Tibial artery (tissue), 4 donors: ENCODE data around the gene ALKBH7.

ENCODE experiments used
- DNase-seq, 2 donors: peaks; one replicate each; pipeline ENCODE4 v3.0.0-alpha.2; 2019
- H3K27ac ChIP-seq, 2 donors: fragments of 200-600 bp; sonication (generic) in 1 of 2; 1 replicate in 1 of 2; 2 replicates in 1 of 2; pipeline ENCODE4 v1.5.1; 2018 to 2019; ENCODE audit warnings: mild to moderate bottlenecking in 1 of 2
- H3K27me3 ChIP-seq, 2 donors: fragments of 200-600 bp; sonication (generic) in 1 of 2; one replicate each; pipeline versions ENCODE4 v1.5.1 to v1.6.0; 2016 to 2019
- H3K36me3 ChIP-seq, 3 donors: fragments of 200-600 bp; sonication (generic) in 2 of 3; one replicate each; pipeline ENCODE4 v1.5.1; 2016 to 2019; ENCODE audit warnings: mild to moderate bottlenecking in 2 of 3
- H3K4me1 ChIP-seq, 4 donors: fragments of 200-600 bp; sonication (generic) in 2 of 4; 1 replicate in 3 of 4; 2 replicates in 1 of 4; pipeline ENCODE4 v1.5.1; 2016 to 2019
- H3K4me3 ChIP-seq, 2 donors: fragments of 200-600 bp; sonication (generic) in 1 of 2; 1 replicate in 1 of 2; 2 replicates in 1 of 2; pipeline ENCODE4 v1.5.1; 2018 to 2019; ENCODE audit warnings: mild to moderate bottlenecking in 2 of 2
- H3K9me3 ChIP-seq, 3 donors: fragments of 200-600 bp; sonication (generic) in 1 of 3; one replicate each; pipeline ENCODE4 v1.5.1; 2016 to 2019
- CTCF ChIP-seq, 2 experiments: fragments of 200-600 bp in 1 of 2; fragments of 450-650 bp in 1 of 2; IDR thresholded peaks; one replicate each; pipeline ENCODE4 v1.5.1; 2017 to 2019; ENCODE audit warnings: antibody characterized with exemption in 2 of 2, mild to moderate bottlenecking in 1 of 2, moderate library complexity in 1 of 2
- intact Hi-C: fragments of 100-400 bp; cut with DNase I; formaldehyde crosslinking; loops from one replicate; pipeline ENCODE4 v1.15.0; 2023; ENCODE audit warnings: low total_unique reads

Gene ALKBH7, protein sequence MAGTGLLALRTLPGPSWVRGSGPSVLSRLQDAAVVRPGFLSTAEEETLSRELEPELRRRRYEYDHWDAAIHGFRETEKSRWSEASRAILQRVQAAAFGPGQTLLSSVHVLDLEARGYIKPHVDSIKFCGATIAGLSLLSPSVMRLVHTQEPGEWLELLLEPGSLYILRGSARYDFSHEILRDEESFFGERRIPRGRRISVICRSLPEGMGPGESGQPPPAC

DNA sequence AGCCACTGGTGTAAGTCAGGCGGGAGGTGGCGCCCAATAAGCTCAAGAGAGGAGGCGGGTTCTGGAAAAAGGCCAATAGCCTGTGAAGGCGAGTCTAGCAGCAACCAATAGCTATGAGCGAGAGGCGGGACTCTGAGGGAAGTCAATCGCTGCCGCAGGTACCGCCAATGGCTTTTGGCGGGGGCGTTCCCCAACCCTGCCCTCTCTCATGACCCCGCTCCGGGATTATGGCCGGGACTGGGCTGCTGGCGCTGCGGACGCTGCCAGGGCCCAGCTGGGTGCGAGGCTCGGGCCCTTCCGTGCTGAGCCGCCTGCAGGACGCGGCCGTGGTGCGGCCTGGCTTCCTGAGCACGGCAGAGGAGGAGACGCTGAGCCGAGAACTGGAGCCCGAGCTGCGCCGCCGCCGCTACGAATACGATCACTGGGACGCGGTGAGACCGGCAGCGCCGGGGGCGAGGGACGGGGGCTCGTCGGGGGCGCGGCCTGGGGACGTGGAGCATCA, at the start of gene ALKBH7:
Gene ALKBH7 (plus strand): TSS at position 201 of the 502 bp plus-strand sequence. CDS start 27 bp downstream, at position 228.
- peaks cover 15 to 38% (median 18%) of the 10 kb centered on the region in 3 donors for H3K36me3 ChIP-seq
- peaks cover 0 to 23% (median 16%) of the 10 kb centered on the region in 4 donors for H3K4me1 ChIP-seq
- H3K4me3 ChIP-seq = peak within 1 kb of the TSS; percentile 76 to 88
- peak; percentile 100 for DNase-seq
- intact Hi-C loops = loop anchor here (2.0 to 10.0 kb wide), 2 partner anchors 52 to 362 kb away; partner anchors contain the start of genes GPR108, KHSRP and TRIP10
- no peaks in the 10 kb centered on the region for H3K27me3 ChIP-seq
- no peaks in the 10 kb centered on the region for H3K9me3 ChIP-seq
- TF ChIP-seq CTCF (IDR thresholded peaks at IDR 0.05) = no peak
- H3K27ac ChIP-seq = peak within 1 kb of the TSS; percentile 95 to 99

- Histone ChIP-seq H3K9me3 (no peaks in the 10 kb centered on the region), H3K4me1 (no peaks in the 10 kb centered on the region), H3K27me3 (peaks cover 0 to 34% of the 10 kb centered on the region in 2 donors), H3K4me3 (no peak overlapping the region), H3K27ac (no peak overlapping the region), H3K36me3 (no peaks in the 10 kb centered on the region)
- no peak for DNase-seq
- no peak for TF ChIP-seq CTCF (IDR thresholded peaks at IDR 0.05)
- intact Hi-C loops = no loop called here
Observed at GRCh38 chr19:6324757-6325156, 47.8 kb upstream of the ALKBH7 start.

DNA sequence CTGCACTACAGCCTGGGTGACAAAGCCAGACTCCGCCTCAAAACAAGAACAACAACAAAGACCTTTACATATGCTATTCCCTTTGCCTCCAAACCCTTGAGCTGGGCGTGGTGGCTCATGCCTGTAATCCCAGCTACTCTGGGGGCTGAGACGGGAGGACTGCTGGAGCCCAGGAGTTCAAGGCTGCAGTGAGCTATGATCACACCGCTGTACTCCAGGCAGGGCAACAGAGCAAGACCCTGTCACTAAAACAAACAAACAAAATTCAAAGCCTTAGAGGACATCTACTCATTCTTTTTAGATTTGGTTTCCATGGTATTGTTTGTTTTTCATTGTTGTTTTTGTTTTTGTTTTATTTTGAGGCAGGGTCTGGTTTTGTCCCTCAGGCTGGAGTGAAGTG, 47.0 kb upstream of the ALKBH7 start:
- TF ChIP-seq CTCF (IDR thresholded peaks at IDR 0.05) = no peak
- Histone ChIP-seq H3K27me3 (peaks cover 0 to 32% of the 10 kb centered on the region in 2 donors), H3K9me3 (no peaks in the 10 kb centered on the region), H3K4me3 (no peak overlapping the region), H3K4me1 (no peaks in the 10 kb centered on the region), H3K36me3 (no peaks in the 10 kb centered on the region), H3K27ac (no peak overlapping the region)
- intact Hi-C loops = no loop called here
- no peak for DNase-seq

- no peaks in the 10 kb centered on the region for H3K4me1 ChIP-seq
- H3K27ac ChIP-seq = no peak overlapping the region
- intact Hi-C loops = no loop called here
Observed at GRCh38 chr19:6326815-6327214, 45.8 kb upstream of the ALKBH7 start.

DNA sequence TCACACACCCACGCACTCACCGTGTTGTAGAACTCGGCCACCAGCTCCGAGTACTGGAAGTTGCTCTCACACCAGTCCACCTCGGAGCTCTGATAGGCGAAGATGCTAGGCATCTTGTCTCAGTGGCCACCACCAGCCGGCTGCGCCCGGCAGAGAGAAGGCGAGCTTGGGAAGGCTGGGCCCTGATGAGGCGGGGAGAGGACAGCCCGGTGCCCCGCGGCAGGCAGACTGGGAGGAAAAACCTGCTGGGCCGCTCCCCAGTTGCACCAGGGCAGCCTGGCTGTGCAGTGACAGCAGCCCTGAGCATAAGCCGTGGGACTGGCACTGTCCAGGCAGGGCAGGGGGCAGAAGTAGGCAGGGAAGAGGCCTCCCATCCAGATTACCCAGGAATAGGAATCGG, 39.2 kb upstream of the ALKBH7 start, which contains the start of gene ACER1:
Gene ACER1 (minus strand): TSS at position 174 of the 400 bp plus-strand sequence. CDS start 61 bp downstream, at position 113.
- H3K4me1 ChIP-seq = no peaks in the 10 kb centered on the region
- DNase-seq = no peak
- TF ChIP-seq CTCF (IDR thresholded peaks at IDR 0.05) = no peak
- intact Hi-C loops = no loop called here
- H3K9me3 ChIP-seq = no peaks in the 10 kb centered on the region
- H3K27me3 ChIP-seq = peaks cover 0 to 15% of the 10 kb centered on the region in 2 donors
- H3K36me3 ChIP-seq = no peaks in the 10 kb centered on the region
- no peak within 1 kb of the TSS for H3K27ac ChIP-seq
- no peak within 1 kb of the TSS for H3K4me3 ChIP-seq

More at GRCh38 chr19:6326815-6327214, 45.8 kb upstream of the ALKBH7 start:
- Histone ChIP-seq H3K4me3 (no peak overlapping the region), H3K9me3 (no peaks in the 10 kb centered on the region), H3K36me3 (no peaks in the 10 kb centered on the region), H3K27me3 (peaks cover 0 to 22% of the 10 kb centered on the region in 2 donors)
- no peak for DNase-seq
- no peak for TF ChIP-seq CTCF (IDR thresholded peaks at IDR 0.05)
